OCI-LY7 (cell line): ENCODE results near the gene AKAP5. TPM values are rescaled to one million over a fixed set of nuclear protein-coding genes. Genes with fewer than 3 reads are reported as not detected.

ENCODE experiments used
- BruUV-seq: library from RNA; stranded (reverse); fragments of 400-500 nt; replicated peaks from 2 replicates; lab custom pipeline; 2021; lab: Mats Ljungman, UMichigan
- CTCF ChIA-PET: fragments of 300-600 bp; sonication (Branson Sonifier 250); formaldehyde crosslinking; loops from one replicate; lab custom pipeline; 2022; ENCODE audit warnings: antibody characterized with exemption; ENCODE audit not compliant: unreplicated experiment; lab: Charles Lee
- POLR2A ChIA-PET: fragments of 300-600 bp; sonication (Branson Sonifier 250); formaldehyde crosslinking; loops from one replicate; lab custom pipeline; 2022; ENCODE audit warnings: antibody characterized with exemption; lab: Charles Lee
- DNase-seq: peaks from one replicate; pipeline ENCODE4 v3.0.0-alpha.2; 2015; ENCODE audit warnings: low spot score
- H2AFZ ChIP-seq: fragments of 200-600 bp; sonication (generic), shearing (Covaris generic); 2 replicates; pipeline ENCODE4 v1.6.1; 2014; ENCODE audit warnings: mild to moderate bottlenecking, antibody characterized with exemption, low read length, moderate library complexity
- H3K27ac ChIP-seq: fragments of 200-600 bp; sonication (generic); 2 replicates; pipeline ENCODE4 v1.5.1; 2014; ENCODE audit warnings: mixed run types, low read depth, mild to moderate bottlenecking, moderate library complexity, low read length, inconsistent platforms; ENCODE audit not compliant: poor library complexity, severe bottlenecking
- H3K36me3 ChIP-seq: fragments of 200-600 bp; sonication (generic); 2 replicates; pipeline ENCODE4 v1.6.1; 2014; ENCODE audit warnings: mild to moderate bottlenecking, antibody characterized with exemption, low read length, moderate library complexity, mixed read lengths; ENCODE audit not compliant: insufficient read depth
- H3K4me1 ChIP-seq: fragments of 200-600 bp; sonication (generic); 2 replicates; pipeline ENCODE4 v1.5.1; 2014; ENCODE audit warnings: mild to moderate bottlenecking, low read length; ENCODE audit not compliant: insufficient read depth, poor library complexity, severe bottlenecking
- H3K4me2 ChIP-seq: fragments of 200-600 bp; sonication (generic); 2 replicates; pipeline ENCODE4 v1.6.1; 2014; ENCODE audit warnings: mild to moderate bottlenecking, low read length
- H3K4me3 ChIP-seq: fragments of 200-600 bp; sonication (generic); 2 replicates; pipeline ENCODE4 v1.5.1; 2014; ENCODE audit warnings: mild to moderate bottlenecking, low read depth, low read length; ENCODE audit not compliant: poor library complexity, severe bottlenecking
- H3K79me2 ChIP-seq: fragments of 200-600 bp; sonication (generic); 2 replicates; pipeline ENCODE4 v1.6.1; 2016; ENCODE audit warnings: low read depth, mild to moderate bottlenecking, low read length, moderate library complexity, mixed read lengths; ENCODE audit not compliant: insufficient read depth
- H3K9me2 ChIP-seq: fragments of 200-600 bp; sonication (generic); 2 replicates; pipeline ENCODE4 v1.6.1; 2016; ENCODE audit warnings: mild to moderate bottlenecking, low read length, mixed read lengths; ENCODE audit not compliant: insufficient read depth
- H3K9me3 ChIP-seq: fragments of 200-600 bp; sonication (generic); 2 replicates; pipeline ENCODE4 v1.6.1; 2014; ENCODE audit warnings: mild to moderate bottlenecking, mixed run types, low read length, mixed read lengths
- H4K20me1 ChIP-seq: fragments of 200-600 bp; sonication (generic); 2 replicates; pipeline ENCODE4 v1.6.1; 2014; ENCODE audit warnings: mild to moderate bottlenecking, antibody characterized with exemption, low read length, moderate library complexity, mixed read lengths; ENCODE audit not compliant: insufficient read depth
- CTCF ChIP-seq: fragments of 200-600 bp; sonication (generic); conservative IDR thresholded peaks from 2 replicates; pipeline ENCODE4 v1.5.1; 2014; ENCODE audit warnings: mild to moderate bottlenecking, antibody characterized with exemption, low read length, moderate library complexity, mixed read lengths
- EZH2phosphoT487 ChIP-seq: fragments of 200-600 bp; sonication (generic); IDR thresholded peaks from 2 replicates; pipeline ENCODE4 v1.6.1; 2018; ENCODE audit warnings: low read depth, borderline replicate concordance, mild to moderate bottlenecking, mixed run types, antibody characterized with exemption, low read length, moderate library complexity, mixed read lengths
- intact Hi-C: fragments of 100-400 bp; cut with micrococcal nuclease; formaldehyde crosslinking; loops from one replicate; pipeline ENCODE4 v1.10.0; 2022; ENCODE audit not compliant: unreplicated experiment
- total RNA-seq, 2 experiments: library from RNA; depleted of rRNA in 1 of 2; stranded (reverse); fragments of >200 nt in 1 of 2; shearing (Covaris generic) in 1 of 2; gene quantifications; 2 replicates each; pipeline ENCODE4 v1.2.3, GENCODE V29; 2014 to 2022

Gene AKAP5
- total RNA-seq, 2 experiments from 2014 or later = 0.57 to 0.92 TPM

DNA sequence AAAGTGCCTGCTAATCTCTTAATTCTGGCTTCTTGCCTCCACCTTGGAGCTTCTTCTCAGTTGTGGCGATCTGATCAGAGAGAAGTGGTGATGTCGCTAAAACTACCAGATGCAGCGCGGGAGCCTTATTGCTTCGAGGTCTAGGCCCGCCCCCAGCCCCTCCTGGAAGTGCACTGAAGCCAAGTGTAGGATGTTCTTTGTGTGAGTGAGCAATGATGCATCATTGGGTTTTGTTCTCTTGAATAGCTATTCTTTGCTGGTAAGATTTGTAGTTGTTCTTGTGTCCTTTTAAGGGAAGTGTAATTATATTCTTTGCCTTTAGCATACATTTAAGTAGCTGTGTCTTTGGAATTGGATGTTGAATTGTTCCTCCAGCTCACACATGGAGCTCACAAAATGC lies 41.3 kb upstream of the AKAP5 start:
- Histone ChIP-seq H3K36me3 (peaks cover 95% of the 10 kb centered on the region), H3K79me2 (no peaks in the 10 kb centered on the region), H3K4me2 (no peak overlapping the region), H3K9me2 (no peaks in the 10 kb centered on the region), H4K20me1 (no peaks in the 10 kb centered on the region), H3K4me1 (no peaks in the 10 kb centered on the region), H3K9me3 (no peaks in the 10 kb centered on the region), H2AFZ (no peak overlapping the region), H3K4me3 (no peak overlapping the region), H3K27ac (no peak overlapping the region)
- intact Hi-C loops = loop anchor here (10.0 kb wide), 1 partner anchor 79 kb away; no protein-coding TSS in a partner anchor
- CTCF ChIA-PET = interaction anchor here (0.8 kb wide), 1 partner anchor 10 kb away, joined by 3 read pairs; no protein-coding TSS in a partner anchor
- no TSS peak for BruUV-seq
- no peak for TF ChIP-seq EZH2phosphoT487
- TF ChIP-seq CTCF = no peak
- no peak for DNase-seq
- POLR2A ChIA-PET = interaction anchor here (2.2 kb wide), 1 partner anchor 12 kb away, joined by 6 read pairs; no protein-coding TSS in a partner anchor

DNA sequence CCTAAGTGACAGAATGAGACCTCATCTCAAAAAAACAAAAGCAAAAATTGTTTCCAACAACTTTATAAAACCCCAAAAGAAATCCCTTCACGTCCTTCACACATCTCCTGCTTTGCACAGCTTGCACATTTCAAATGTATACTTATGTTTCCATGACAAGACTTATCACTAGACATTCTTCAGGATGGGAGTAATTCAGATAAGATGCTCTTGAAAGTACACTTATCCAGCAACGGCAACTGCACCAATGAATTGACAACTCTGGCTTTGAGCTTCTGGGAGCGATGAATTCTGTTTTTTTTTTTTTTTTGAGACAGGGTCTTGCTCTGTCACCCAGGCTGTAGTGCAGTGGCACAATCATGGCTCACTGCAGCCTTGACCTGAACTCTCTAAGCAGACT lies 30.8 kb upstream of the AKAP5 start:
- no peak for TF ChIP-seq CTCF
- TF ChIP-seq EZH2phosphoT487 = no peak
- BruUV-seq = no TSS peak
- POLR2A ChIA-PET = interaction anchor here (0.7 to 1.7 kb wide), 5 partner anchors 8 to 80 kb away, joined by 3 to 6 read pairs (median 5); no protein-coding TSS in a partner anchor
- CTCF ChIA-PET = no interaction called here
- Histone ChIP-seq H3K9me2 (no peaks in the 10 kb centered on the region), H3K4me1 (no peaks in the 10 kb centered on the region), H3K27ac (no peak overlapping the region), H3K36me3 (peaks cover 97% of the 10 kb centered on the region), H3K9me3 (no peaks in the 10 kb centered on the region), H3K4me3 (no peak overlapping the region), H4K20me1 (no peaks in the 10 kb centered on the region), H2AFZ (no peak overlapping the region), H3K79me2 (no peaks in the 10 kb centered on the region), H3K4me2 (no peak overlapping the region)
- DNase-seq = no peak
- intact Hi-C loops = loop anchor here (5.0 kb wide), 1 partner anchor 43 kb away; no protein-coding TSS in a partner anchor

DNA sequence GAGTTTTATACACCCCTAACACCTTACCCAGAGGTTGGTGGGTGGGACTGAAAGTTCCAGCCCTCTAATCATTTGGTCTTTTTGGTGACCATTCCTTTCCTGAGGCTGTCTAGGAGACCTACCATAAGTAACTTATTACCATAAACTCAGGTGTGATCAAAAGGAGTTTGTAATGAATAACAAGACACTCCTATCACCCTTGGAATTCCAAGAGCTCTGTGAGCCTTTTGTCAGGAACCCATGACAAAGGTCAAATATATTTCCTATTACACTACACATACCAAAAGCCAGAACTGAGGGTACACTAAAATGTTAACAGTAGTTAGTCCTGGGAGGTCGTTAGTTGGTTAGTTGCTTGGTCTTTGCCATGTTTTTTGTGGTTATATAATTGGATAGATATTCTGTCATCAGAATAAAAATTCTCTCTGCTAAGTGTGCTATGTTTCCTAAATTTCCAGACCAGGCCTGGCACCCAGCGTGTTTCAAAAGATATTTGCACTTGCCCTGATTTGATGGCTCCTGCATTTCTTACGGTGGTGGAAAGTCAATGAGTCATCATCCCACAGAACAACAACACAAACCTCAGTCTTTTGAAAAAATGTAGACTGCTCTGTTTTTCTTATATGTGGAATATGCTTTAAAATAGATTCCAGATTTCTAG lies 27.0 kb upstream of the AKAP5 start:
- H4K20me1 ChIP-seq = no peaks in the 10 kb centered on the region
- BruUV-seq = no TSS peak
- intact Hi-C loops = no loop called here
- H2AFZ ChIP-seq = no peak overlapping the region
- CTCF ChIA-PET = no interaction called here
- no peaks in the 10 kb centered on the region for H3K4me1 ChIP-seq
- DNase-seq = no peak
- POLR2A ChIA-PET = no interaction called here
- H3K79me2 ChIP-seq = no peaks in the 10 kb centered on the region
- no peak overlapping the region for H3K27ac ChIP-seq
- no peaks in the 10 kb centered on the region for H3K9me3 ChIP-seq
- H3K36me3 ChIP-seq = peaks cover 95% of the 10 kb centered on the region
- TF ChIP-seq EZH2phosphoT487 (no peak), CTCF (no peak)
- no peaks in the 10 kb centered on the region for H3K9me2 ChIP-seq
- no peak overlapping the region for H3K4me2 ChIP-seq
- no peak overlapping the region for H3K4me3 ChIP-seq
